ENCODE data around the gene DPP6. TPM values are rescaled to one million over a fixed set of nuclear protein-coding genes. Genes with fewer than 3 reads are reported as not detected.

DPP6 gene
- polyA plus RNA-seq, 1 of the 3 experiments (the other 2 are of a cell fraction) = not detected

DNA sequence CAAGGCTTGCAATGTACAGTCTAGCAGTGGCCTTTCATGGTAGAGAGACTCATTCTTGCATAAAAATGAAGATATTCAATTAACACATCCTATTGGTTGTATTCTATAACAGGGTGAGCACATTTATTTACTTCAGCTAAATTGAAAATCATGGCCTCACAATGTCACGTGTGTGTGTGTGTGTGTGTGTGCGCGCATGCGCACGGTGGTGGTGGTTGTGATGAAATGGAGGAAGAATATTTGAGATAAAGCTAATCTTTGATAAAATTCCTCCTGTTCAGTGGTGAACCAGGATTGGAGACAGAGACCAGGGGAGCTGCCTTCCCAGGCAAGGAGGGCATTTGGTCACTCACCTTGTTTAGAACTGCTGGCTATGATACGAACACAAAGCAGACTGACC is 199.8 kb downstream of the DPP6 start:
- ChIA-PET CTCF (interaction anchor here (0.9 to 1.0 kb wide), 2 partner anchors 15 to 24 kb away, joined by 3 read pairs; no protein-coding TSS in a partner anchor), POLR2A (no interaction called here)
- H3K79me2 ChIP-seq (ENCODE audit: insufficient read depth) = no peaks in the 10 kb centered on the region
- no peaks in the 10 kb centered on the region for H3K36me3 ChIP-seq (replicated peaks in 1 of 2; ENCODE audit: control insufficient read depth in 1 of 2, insufficient read depth in 2 of 2, low read length in 1 of 2)
- no peaks in the 10 kb centered on the region for H3K9me2 ChIP-seq
- H3K4me3 ChIP-seq (ENCODE audit: low read depth in 2 of 2, low read length in 1 of 2) = no peak overlapping the region
- peaks cover 0 to 2% of the 10 kb centered on the region in 2 experiments; a peak in 1 of 4 replicates for H3K4me1 ChIP-seq (ENCODE audit: control insufficient read depth in 1 of 2, insufficient read depth in 2 of 2, low read depth in 1 of 2, low read length in 1 of 2)
- H3K9me3 ChIP-seq = no peaks in the 10 kb centered on the region; the same call in 1 of the 2 replicates
- no peak overlapping the region for H3K27ac ChIP-seq (ENCODE audit: low read depth in 2 of 2, low read length in 1 of 2)
- H3F3A ChIP-seq (replicated peaks; ENCODE audit: insufficient read depth) = no peaks in the 10 kb centered on the region
- 57% methylated on average over 6 of the region's 6 CpGs for WGBS (ENCODE audit: low lambda C conversion rate)
- no peaks in the 10 kb centered on the region for H3K27me3 ChIP-seq (ENCODE audit: insufficient read depth)
- no peak for TF ChIP-seq TEAD4 (IDR thresholded peaks at IDR 0.05; ENCODE audit: borderline replicate concordance, insufficient read depth)
- no peak for TF ChIP-seq EZH2phosphoT487 (IDR thresholded peaks at IDR 0.05; ENCODE audit: borderline replicate concordance, low read depth)
- TF ChIP-seq, protein P1, sequence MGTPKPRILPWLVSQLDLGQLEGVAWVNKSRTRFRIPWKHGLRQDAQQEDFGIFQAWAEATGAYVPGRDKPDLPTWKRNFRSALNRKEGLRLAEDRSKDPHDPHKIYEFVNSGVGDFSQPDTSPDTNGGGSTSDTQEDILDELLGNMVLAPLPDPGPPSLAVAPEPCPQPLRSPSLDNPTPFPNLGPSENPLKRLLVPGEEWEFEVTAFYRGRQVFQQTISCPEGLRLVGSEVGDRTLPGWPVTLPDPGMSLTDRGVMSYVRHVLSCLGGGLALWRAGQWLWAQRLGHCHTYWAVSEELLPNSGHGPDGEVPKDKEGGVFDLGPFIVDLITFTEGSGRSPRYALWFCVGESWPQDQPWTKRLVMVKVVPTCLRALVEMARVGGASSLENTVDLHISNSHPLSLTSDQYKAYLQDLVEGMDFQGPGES (IDR thresholded peaks at IDR 0.05; ENCODE audit: low read depth, low read length) = no peak
- no peak for TF ChIP-seq TAF1 (IDR thresholded peaks at IDR 0.05; ENCODE audit: borderline replicate concordance, low read depth, low read length)
- TF ChIP-seq FOSL2 (IDR thresholded peaks at IDR 0.05; ENCODE audit: borderline replicate concordance, low read depth) = no peak
- TF ChIP-seq, protein P2, sequence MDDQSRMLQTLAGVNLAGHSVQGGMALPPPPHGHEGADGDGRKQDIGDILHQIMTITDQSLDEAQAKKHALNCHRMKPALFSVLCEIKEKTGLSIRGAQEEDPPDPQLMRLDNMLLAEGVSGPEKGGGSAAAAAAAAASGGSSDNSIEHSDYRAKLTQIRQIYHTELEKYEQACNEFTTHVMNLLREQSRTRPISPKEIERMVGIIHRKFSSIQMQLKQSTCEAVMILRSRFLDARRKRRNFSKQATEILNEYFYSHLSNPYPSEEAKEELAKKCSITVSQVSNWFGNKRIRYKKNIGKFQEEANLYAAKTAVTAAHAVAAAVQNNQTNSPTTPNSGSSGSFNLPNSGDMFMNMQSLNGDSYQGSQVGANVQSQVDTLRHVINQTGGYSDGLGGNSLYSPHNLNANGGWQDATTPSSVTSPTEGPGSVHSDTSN (IDR thresholded peaks at IDR 0.05) = no peak
- no peak for TF ChIP-seq CHD2 (IDR thresholded peaks at IDR 0.05; ENCODE audit: low read length, partially characterized antibody)
- no peak for TF ChIP-seq REST (IDR thresholded peaks at IDR 0.05; ENCODE audit: low read depth, low read length)
- TF ChIP-seq RAD21 (IDR thresholded peaks at IDR 0.05; ENCODE audit: low read length) = no peak
- no peak for TF ChIP-seq GATA2 (CRISPR knock-in tag; IDR thresholded peaks at IDR 0.05)
- no peak for TF ChIP-seq SMC3 (IDR thresholded peaks at IDR 0.05; ENCODE audit: low read depth, low read length)
- no peak for TF ChIP-seq FOXM1 (IDR thresholded peaks at IDR 0.05; ENCODE audit: low read depth)
- TF ChIP-seq RCOR1 (IDR thresholded peaks at IDR 0.05; ENCODE audit: low read length) = no peak
- TF ChIP-seq MXI1 (IDR thresholded peaks at IDR 0.05; ENCODE audit: low read depth, low read length) = no peak
- no peak for TF ChIP-seq USF1 (IDR thresholded peaks at IDR 0.05; ENCODE audit: borderline replicate concordance, low read depth)
- TF ChIP-seq MAX (IDR thresholded peaks at IDR 0.05; ENCODE audit: low read depth) = no peak
- no peak for TF ChIP-seq CTCF (IDR thresholded peaks at IDR 0.05)
- H2AFZ ChIP-seq (ENCODE audit: low read depth) = no peak overlapping the region
- H3K9ac ChIP-seq = no peak overlapping the region
- H4K20me1 ChIP-seq (ENCODE audit: insufficient read depth) = no peaks in the 10 kb centered on the region
- H3K4me2 ChIP-seq = no peak overlapping the region
- DNase-seq = no peak
